Right ventricle myocardium superior (tissue), 1 donor: ENCODE data around the gene MAN1B1. TPM values are rescaled to one million over a fixed set of nuclear protein-coding genes. Genes with fewer than 3 reads are reported as not detected.
"Not testable (repeated sequence)": the region's sequence is repeated elsewhere in the genome, so short reads cannot be mapped to it uniquely, and the experiment has no call there.

ENCODE experiments used
- ATAC-seq: fragments of 200-7000 bp; cut with Tn5 transposase; one replicate; pipeline ENCODE4 v1.9.1; 2020; ENCODE audit warnings: mild to moderate bottlenecking; ENCODE audit not compliant: poor library complexity
- DNase-seq: peaks from one replicate; pipeline ENCODE4 v3.0.0-alpha.2; 2020
- intact Hi-C: fragments of 100-400 bp; cut with DNase I; formaldehyde crosslinking; loops from one replicate; pipeline ENCODE4 v1.11.2; 2022
- total RNA-seq: library from RNA; stranded (reverse); fragmentation: NEBNext Ultra II Directional; extraction: Animal tissue kit (Norgen Biotek cat#: 25700); gene quantifications from one replicate; pipeline ENCODE4 v1.2.1, GENCODE V29; 2021
- donor health status: DM: no; HTN: yes; CAD: no; lungs with severe emphysema.

Gene MAN1B1
- total RNA-seq, 1 donor from 2014 or later: 20.3 TPM

DNA sequence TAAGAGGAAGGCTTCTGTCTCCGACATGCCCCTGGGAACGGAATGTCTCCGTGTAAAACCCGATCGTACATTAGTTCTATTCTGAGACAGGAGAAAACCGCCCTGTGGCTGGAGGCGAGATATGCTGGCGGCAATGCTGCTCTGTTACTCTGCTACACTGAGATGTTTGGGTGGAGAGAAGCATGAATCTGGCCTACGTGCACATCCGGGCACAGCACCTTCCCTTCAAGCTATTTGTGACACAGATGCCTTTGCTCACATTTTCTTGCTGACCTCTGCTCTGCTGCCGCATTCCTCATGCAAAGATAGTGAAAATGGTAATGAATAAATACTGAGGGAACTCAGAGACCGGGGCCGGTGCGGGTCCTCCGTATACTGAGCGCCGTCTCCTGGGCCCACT, 29.9 kb downstream of the MAN1B1 start:
- DNase-seq: no peak
- intact Hi-C loops: no loop called here
- peak; percentile 16 for ATAC-seq

DNA sequence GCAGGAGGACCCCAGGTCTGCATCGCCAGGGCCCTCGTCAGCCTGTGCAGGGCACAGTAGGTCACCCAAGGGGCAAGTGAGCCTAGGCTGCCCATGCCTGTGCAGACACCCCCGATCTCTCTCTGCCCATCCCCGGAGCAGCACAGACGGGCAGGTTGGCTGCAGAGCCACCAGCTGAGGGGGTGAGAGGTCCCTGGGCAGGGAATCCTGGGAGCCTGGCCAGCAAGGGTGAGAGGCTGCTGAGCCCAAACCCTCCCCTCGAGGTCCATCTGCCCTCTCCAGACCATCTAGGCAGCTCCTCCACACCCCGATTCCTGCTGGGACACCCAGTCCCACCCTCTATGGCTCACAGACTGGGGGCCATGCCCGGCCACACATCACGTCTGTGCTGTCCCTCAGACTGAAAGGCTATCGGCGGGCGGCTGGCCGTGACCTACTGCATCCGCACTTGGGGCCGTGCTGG, 30.5 kb downstream of the MAN1B1 start:
- ATAC-seq (peak; percentile 3), DNase-seq (no peak)
- intact Hi-C loops: no loop called here

DNA sequence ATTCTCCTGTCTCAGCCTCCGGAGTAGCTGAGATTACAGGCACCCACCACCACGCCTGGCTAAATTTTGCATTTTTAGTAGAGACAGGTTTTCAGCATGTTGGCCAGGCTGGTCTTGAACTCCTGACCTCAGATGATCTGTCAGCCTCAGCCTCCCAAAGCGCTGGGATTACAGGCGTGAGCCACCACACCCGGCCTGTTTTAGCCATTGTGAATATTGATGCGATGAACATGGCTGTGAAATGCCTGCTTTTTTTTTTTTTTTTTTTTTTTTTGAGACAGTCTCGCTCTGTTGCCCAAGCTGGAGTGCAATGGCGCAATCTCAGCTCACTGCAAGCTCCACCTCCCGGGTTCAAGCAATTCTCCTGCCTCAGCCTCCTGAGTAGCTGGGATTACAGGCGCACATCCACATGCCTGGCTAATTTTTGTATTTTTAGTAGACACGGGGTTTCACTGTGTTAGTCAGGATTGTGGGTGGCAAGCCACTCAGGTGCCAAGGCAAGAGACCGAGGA, 31.4 kb downstream of the MAN1B1 start:
- ATAC-seq, DNase-seq: not testable (repeated sequence)
- intact Hi-C loops: loop anchor here (2.0 kb wide), 1 partner anchor 109 kb away; the partner anchor contains the start of gene RNF224

DNA sequence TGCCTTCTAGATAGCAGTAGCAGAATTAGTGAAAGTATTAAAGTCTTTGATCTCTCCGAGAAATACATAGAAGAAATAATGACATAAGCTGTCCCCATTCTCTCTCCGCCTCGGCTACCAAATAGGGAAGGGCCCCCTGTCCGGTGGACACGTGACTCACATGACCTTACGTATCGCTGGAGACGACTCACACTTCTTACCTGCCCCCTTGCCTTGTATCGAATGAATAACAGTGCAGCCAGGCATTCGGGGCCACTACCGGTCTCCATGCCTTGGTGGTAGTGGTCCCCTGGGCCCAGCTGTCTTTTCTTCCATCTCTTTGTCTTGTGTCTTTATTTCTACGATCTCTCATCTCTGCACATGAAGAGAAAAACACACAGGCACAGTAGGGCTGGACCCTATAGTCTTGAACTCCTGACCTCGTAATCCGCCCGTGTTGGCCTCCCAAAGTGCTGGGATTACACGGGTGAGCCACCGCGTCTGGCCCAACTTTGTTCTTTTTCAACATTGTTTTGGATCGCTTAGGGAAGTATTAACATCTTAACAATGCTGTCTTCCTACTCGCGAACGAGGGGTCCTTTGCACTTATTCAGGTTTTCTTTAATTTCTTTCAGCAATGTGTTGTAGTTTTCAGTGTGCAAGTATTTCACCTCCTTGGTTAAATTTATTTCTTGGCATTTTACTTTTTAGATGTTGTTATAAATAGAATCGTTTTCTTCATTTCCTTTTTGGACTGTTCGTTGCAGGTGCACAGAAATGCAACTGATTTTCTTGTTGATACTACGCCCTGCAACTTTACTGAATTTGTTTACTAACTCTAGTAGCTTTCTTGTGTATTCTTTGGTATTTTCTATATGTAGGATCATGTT, 35.4 kb downstream of the MAN1B1 start:
- ATAC-seq, intact Hi-C loops, DNase-seq: not testable (repeated sequence)

DNA sequence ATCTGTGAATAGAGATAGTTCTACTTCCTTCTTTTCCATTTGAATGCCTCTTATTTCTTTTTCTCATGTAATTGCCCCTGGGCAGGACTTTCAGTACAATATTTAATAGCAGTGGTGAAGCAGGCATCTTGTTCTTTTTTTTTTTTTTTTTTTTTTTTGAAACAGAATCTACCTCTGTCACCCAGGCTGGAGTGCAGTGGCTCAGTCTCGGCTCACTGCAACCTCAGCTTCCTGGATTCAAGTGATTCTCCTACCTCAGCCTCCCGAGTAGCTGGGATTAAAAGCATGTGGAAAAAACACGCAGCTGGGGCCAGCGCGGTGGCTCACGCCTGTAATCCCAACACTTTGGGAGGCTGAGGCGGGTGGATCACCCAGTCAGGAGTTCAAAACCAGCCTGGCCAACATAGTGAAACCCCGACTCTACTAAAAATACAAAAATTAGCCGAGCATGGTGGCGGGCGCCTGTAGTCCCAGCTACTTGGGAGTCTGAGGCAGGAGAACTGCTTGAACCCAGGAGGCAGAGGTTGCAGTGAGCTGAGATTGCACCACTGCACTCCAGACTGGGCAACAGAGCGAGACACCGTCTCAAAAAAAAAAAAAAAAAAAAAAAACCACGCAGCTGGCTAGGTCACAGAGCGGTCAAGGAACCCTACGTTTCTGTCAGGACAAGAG, 36.1 kb downstream of the MAN1B1 start:
- intact Hi-C loops, DNase-seq, ATAC-seq: not testable (repeated sequence)

DNA sequence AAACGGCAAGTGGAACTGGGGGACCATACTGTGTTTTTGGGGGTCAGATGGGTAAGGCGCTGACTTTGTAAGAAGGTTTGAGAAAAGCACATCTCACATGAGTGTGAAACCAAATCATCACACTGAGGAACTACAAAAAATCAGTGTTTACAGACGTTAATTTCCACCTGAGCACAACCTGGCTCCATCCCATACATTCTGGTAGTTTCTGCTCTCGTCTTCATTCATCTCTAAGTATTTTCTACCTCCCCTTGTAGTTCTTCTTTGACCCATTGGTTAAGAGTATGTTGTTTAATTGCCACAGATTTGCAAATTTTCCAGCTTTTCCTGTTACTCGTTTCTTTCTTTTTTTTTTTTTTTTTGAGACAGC, 36.7 kb downstream of the MAN1B1 start:
- DNase-seq (no peak), ATAC-seq (no peak)
- intact Hi-C loops: no loop called here

DNA sequence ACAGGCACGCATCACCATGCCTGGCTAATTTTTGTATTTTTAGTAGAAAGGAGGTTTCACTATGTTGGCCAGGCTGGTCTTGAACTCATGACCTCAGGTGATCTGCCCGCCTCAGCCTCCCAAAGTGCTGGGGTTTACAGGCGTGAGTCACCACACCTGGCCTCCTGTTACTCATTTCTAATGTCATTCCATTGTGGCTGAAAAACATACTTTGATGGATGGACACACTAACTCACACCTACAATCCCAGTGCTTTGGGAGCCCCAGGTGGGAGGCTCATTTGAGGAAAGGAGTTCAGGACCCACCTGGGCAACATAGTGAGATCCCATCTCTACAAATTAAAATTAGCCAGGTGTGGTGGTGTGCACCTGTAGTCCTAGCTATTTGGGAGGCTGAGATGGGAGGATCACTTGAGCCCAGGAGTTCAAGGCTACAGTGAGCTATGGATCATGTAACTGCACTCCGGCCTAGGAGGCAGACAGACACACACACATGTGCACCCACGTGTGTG, 37.2 kb downstream of the MAN1B1 start:
- DNase-seq, intact Hi-C loops, ATAC-seq: not testable (repeated sequence)

DNA sequence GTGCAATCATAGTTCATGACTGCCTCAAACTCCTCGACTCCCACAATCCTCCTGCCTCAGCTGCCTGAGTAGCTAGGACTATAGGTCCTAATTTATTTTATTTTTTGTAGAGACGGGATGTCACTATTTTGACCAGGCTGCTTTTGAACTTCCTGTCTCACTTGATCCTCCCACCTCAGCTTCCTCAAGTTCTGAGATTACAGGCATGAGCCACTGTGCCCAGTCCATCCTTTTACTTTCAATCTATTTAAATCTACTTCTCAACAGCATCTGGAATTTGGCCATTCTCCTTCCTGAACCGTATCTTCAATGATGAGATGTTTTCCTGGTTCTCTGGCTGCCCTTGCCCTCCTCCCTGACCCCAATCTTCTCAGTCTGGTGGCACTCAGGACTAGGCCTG, 40.0 kb downstream of the MAN1B1 start:
- DNase-seq (no peak), ATAC-seq (no peak)
- intact Hi-C loops: no loop called here

DNA sequence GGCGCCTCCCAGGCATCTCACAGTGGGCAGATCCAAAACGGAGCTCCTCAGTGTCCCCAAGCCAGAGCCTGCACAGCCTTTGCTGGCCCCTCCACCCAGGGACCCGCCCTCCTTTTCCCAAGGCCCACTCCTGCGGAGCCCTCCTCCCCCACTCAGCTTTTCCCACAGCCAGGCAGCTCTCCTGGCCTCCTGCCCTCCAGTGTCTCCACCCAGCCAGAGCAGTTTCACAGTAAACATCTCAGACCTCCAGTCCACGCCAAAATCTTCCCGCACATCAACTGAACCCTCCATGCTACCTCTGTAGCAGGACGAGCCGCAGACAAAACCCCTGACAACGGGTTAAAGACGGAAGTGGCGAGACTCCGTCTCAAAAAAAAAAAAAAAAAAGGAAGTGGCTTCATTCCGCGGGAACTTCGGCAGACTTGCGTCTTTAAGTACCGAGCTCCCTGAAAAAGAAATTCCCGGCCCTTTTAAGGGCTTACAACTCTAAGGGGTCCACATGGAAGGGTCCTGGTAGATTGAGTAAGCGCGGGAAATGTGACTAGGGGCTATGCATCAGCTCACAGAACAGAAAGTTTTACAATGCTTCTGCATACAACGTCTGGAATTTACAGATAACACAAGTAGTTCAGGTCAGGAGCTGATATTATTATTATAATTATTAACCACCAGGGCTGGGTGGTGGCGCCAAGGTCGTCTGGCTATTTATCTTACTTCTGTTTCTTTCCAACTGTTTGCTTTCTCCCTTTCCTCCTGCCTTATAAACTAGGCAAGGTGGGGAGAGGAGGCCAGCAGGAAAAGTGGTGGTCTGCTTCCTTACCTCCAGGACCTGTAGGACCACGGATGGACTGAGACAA, 40.7 kb downstream of the MAN1B1 start:
- intact Hi-C loops: no loop called here
- ATAC-seq (no peak), DNase-seq (peak; percentile 53)

DNA sequence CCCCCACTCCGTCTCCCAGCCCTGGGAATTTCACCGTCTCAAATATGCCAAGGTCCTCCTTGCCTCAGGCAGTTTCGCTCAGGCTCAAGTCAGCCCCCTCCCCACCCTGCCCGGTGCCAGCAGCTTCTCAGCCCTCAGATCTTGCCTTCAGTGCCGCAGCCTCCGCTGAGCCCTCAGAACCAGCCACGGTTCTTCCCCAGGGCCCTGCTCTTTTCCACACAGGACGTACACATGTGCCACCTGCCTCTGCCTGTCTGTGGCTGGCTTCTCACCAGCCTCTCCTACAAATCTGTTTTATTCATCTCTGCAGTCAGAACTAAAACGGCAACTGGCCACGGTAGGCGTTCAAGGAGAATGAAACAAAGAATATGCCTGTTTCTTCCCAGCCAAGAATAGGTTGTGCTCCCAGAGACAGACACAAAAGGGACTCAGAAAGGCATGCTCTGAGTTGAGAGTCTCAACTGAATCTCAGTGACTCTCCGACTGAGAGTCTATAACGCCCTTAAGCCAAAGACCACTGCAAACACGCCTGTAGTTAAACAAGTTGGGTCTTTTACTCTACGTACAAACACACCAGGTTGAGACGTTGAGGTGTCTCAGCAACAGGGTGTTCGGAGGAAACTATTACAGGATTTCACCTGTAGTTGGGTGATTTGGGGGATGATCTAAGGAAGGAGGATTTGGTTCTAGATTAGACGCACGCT, 41.5 kb downstream of the MAN1B1 start:
- intact Hi-C loops: no loop called here
- ATAC-seq (no peak), DNase-seq (no peak)

DNA sequence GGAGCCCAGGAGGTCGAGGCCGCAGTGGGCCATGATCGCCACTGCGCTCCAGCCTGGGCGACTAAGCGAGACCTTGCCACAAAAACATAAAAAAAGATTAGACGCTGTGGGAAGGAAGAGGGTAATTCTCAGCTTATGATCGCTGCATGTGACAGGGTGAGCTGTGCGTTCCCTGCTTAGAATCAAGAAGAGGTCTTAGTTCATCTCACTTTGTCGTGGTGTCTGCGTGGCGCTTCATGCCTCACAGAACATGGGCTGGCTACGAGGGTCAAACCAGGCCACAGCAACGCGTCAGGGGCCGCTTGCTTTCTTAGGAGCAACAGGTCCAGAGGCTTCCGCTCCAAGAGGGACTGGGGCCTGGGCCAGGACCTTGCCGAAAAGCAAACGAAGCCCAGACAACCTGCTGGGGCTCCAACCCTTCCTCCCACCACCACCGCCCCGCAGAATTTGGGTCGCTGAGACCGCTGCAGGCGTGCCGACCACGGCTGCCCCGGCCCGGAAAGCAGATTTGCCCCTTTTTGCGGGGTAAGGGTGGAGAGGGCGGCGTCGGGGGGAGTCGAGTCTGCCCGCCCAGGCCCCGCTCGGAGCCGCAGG, 42.2 kb downstream of the MAN1B1 start:
- DNase-seq (peak; percentile 44), ATAC-seq (peak; percentile 30)
- intact Hi-C loops: no loop called here

DNA sequence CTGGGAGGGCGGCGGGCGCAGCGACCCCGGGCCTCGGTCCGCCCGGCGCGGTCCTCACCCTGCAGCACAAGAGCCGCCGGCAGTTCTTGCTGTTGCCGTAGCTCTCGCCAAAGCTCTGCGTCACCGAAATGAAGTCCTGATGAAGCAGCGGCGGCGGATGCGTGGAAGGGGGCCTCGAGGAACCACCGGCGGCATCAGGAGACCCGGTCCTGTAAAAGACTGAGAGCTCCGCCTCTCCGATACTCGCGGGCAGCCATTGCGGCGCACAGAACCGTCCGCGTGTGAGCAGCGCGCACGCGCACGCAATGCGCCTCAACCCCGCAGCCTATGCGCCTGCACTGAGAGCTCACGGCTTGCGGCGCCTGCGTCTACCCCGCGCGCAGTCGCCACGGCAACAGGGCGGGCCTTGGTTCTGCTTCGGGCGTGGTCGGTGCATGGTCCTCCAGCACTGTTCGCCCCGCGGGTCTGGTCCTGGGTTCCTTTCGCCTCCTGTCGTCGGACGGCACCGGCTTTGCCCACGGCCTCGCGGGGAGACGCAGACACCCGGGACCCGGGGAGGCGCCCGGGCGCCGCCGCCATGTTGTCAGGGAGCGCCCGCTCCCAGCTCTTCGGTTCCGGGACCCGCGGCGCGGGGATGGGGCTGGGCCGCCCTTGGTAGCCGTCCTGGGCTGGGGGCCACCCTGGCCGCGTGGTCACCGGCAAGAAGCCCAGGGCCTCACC, 42.8 kb downstream of the MAN1B1 start:
- intact Hi-C loops: no loop called here
- ATAC-seq (peak; percentile 99), DNase-seq (peak; percentile 96)

DNA sequence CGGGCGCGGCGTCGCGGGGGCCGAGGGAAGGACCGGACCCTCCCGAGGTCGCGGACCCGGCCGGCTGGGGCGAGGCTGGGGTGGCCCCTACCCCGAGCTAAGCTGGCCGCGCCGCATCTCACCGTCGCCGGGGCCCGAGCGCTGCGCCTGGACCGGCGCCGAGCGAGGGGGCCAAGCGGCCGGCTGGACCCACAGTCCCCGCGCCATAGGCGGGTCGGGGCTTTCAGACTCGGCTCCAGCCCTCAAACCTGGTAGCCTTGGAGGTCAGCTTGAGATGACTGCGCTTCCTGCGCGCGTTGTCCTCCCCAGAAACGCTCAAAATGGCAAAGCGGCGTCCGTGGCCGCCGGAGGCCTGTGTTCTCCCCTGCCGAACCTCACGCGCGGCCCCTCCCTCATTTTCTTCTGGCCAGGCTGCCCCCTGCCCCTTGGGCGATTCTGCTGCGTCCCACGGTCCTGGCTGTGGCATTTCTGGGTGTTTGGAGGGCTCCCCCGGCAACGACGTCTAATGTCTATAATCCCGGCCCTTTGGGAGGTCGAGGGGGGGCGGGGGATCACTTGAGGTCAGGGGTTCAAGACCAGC, 43.5 kb downstream of the MAN1B1 start:
- ATAC-seq (peak; percentile 13), DNase-seq (peak; percentile 38)
- intact Hi-C loops: no loop called here

DNA sequence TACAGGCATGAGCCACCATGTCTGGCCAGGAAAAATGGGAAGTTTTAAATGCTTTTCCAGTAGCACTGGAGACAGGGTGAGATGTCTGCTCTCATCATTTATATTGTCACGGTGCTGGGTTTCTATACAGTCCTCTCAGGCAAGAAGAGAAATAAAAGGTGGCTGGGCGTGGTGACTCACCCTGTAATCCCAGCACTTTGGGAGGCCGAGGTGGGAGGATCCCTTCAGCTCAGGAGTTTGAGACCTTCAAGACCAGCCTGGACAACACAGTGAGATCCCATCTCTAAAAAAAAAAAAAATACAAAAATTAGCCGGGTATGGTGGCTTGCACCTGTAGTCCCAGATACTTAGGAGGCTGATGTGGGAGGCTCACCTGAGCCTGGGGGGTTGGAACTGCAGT, 47.4 kb downstream of the MAN1B1 start:
- ATAC-seq (no peak), DNase-seq (no peak)
- intact Hi-C loops: no loop called here

DNA sequence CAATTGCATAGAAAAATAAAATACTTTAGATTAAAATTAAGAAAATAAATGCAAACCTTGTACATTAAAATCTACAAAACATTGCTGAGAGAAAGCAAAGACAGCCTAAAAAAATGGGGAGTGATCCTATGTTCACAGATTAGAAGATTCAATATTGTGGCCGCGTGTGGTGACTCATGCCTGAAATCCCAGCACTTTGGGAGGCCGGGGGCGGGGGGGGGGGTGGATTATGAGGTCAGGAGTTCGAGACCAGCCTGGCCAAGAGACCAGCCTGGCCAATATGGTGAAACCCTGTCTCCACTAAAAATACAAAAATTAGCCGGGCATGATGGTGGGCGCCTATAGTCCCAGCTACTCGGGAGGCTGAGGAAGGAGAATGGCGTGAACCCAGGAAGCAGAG, 48.4 kb downstream of the MAN1B1 start:
- ATAC-seq, intact Hi-C loops, DNase-seq: not testable (repeated sequence)

DNA sequence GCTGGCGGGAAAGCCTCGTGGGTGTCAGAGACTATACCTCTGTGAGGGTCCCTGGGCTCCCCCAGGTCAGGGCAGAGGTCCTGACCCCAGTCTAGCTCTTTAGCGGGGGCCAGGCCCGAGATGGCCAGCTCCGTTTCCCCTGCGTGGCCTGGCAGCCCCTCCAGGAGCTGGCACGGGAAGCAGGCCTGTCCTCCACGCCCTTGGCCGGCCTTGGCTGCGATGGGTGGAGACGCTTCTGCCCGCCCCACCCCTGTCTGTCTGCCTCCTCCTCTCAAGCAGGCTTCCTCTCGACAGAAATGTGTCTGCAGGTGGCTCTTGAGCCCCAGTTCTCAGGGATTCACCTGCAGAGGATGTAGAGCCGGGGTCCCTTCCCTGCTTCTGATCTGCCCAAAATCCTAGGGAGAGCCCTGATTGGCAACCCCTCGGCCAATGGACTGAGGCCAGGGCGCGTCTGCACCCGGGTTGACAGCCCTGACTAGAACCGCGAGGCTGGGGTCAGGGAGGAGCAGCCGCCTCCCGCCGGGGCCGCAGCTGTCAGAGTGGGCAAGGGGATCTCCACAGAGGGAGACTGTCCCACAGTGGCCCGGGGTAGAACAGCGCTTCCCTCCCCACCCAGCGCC, 49.6 kb downstream of the MAN1B1 start:
- ATAC-seq (no peak), DNase-seq (no peak)
- intact Hi-C loops: no loop called here
